Lung (tissue), 12 donors: Measurements from ENCODE around the gene NDUFA3. TPM values are rescaled to one million over a fixed set of nuclear protein-coding genes. Genes with fewer than 3 reads are reported as not detected.

Experiments
- ATAC-seq: fragments of 200-7000 bp; cut with Tn5 transposase; one replicate; pipeline ENCODE4 v1.9.1; 2020; ENCODE audit warnings: moderate number of reproducible peaks; ENCODE audit not compliant: insufficient read depth, low FRiP score
- DNase-seq, 3 donors: peaks; one replicate each; pipeline ENCODE4 v3.0.0-alpha.2; 2013 to 2017
- H3K27ac ChIP-seq, 2 donors: one replicate each; pipeline ENCODE4 v1.5.1; 2013; ENCODE audit warnings: mild to moderate bottlenecking in 2 of 2, moderate library complexity in 2 of 2, control low read depth in 1 of 2, inconsistent platforms in 1 of 2, low read depth in 1 of 2, low read length in 1 of 2
- H3K27me3 ChIP-seq, 3 donors: one replicate each; pipeline ENCODE4 v1.5.1; 2013; ENCODE audit warnings: low read length in 2 of 3; ENCODE audit not compliant: control insufficient read depth in 3 of 3, insufficient read depth in 3 of 3
- H3K36me3 ChIP-seq, 4 donors: one replicate each; pipeline ENCODE4 v1.5.1; 2013; ENCODE audit warnings: low read length in 4 of 4, mild to moderate bottlenecking in 1 of 4, moderate library complexity in 1 of 4; ENCODE audit not compliant: control insufficient read depth in 4 of 4, insufficient read depth in 4 of 4
- H3K4me1 ChIP-seq, 5 donors: one replicate each; pipeline ENCODE4 v1.5.1; 2013; ENCODE audit warnings: low read length in 5 of 5, mild to moderate bottlenecking in 2 of 5, moderate library complexity in 1 of 5; ENCODE audit not compliant: control insufficient read depth in 5 of 5, insufficient read depth in 5 of 5
- H3K4me3 ChIP-seq: one replicate; pipeline ENCODE4 v1.5.1; 2013; ENCODE audit warnings: mild to moderate bottlenecking, control low read depth, moderate library complexity
- H3K9ac ChIP-seq, 2 donors: one replicate each; pipeline ENCODE4 v1.5.1; 2013; ENCODE audit warnings: low read length in 2 of 2, control low read depth in 1 of 2; ENCODE audit not compliant: insufficient read depth in 1 of 2
- H3K9me3 ChIP-seq, 4 donors: one replicate each; pipeline ENCODE4 v1.5.1; 2013; ENCODE audit warnings: low read length in 3 of 4, mild to moderate bottlenecking in 1 of 4, moderate library complexity in 1 of 4; ENCODE audit not compliant: control insufficient read depth in 4 of 4, insufficient read depth in 3 of 4
- CTCF ChIP-seq: IDR thresholded peaks from 2 replicates; pipeline ENCODE4 v1.5.1; 2012; ENCODE audit warnings: mild to moderate bottlenecking; ENCODE audit errors: control extremely low read depth, extremely low read depth
- WGBS, 2 donors: extraction: QIAGEN DNeasy Blood & Tissue Kit; methylation state at CpG; one replicate each; pipeline ENCODE4 v1.1.7; 2013; 5-methylcytosine and 5-hydroxymethylcytosine counted together
- polyA plus RNA-seq, 2 donors: library from polyadenylated mRNA; stranded (reverse); fragments of 200-250 nt; gene quantifications; one replicate each; pipeline ENCODE4 v1.2.1, GENCODE V29; 2013
- total RNA-seq, 2 donors: library from RNA; depleted of rRNA in 1 of 2; stranded (reverse); fragments of >200 nt in 1 of 2; gene quantifications; one replicate each; pipeline ENCODE4 v1.2.1, GENCODE V29; 2014 to 2021
- donor health status: control.
- donor health status: control.
- donor health status: Bipolar disorder and iron deficiency.
- donor health status: healthy.
- donor health status: DM: yes; HTN: yes; CAD: no.

NDUFA3 gene
- total and polyA plus RNA-seq, 4 donors: 12.8 to 548 (median 116) TPM

GRCh38 chr19:54121259-54121658 lies 18.6 kb downstream of the NDUFA3 start:
- DNase-seq (no peak), ATAC-seq (no peak)
- Histone ChIP-seq H3K27ac (no peak overlapping the region), H3K4me1 (peaks cover 0 to 5% (median 0%) of the 10 kb centered on the region in 5 donors), H3K27me3 (no peaks in the 10 kb centered on the region), H3K4me3 (no peak overlapping the region), H3K9me3 (no peaks in the 10 kb centered on the region), H3K9ac (no peak overlapping the region), H3K36me3 (peaks cover 10 to 53% (median 32%) of the 10 kb centered on the region in 4 donors)
- 95 to 96% methylated on average over 10 of the region's 10 CpGs for WGBS, 2 donors
- TF ChIP-seq CTCF: no peak

- no peak overlapping the region for H3K27ac ChIP-seq
- peaks cover 12 to 74% (median 34%) of the 10 kb centered on the region in 4 donors for H3K36me3 ChIP-seq
- no peaks in the 10 kb centered on the region for H3K4me1 ChIP-seq
- TF ChIP-seq CTCF: no peak
- H3K4me3 ChIP-seq: no peak overlapping the region
- no peak for ATAC-seq
- H3K27me3 ChIP-seq: no peaks in the 10 kb centered on the region
- 97 to 98% methylated on average over 17 of the region's 17 CpGs for WGBS, 2 donors
- no peaks in the 10 kb centered on the region for H3K9me3 ChIP-seq
- DNase-seq: no peak
- no peak overlapping the region for H3K9ac ChIP-seq
Observed at GRCh38 chr19:54123682-54124081, 21.0 kb downstream of the NDUFA3 start.

GRCh38 chr19:54124393-54124792 lies 21.7 kb downstream of the NDUFA3 start:
- Histone ChIP-seq H3K4me3 (no peak overlapping the region), H3K9ac (no peak overlapping the region), H3K4me1 (no peaks in the 10 kb centered on the region), H3K27ac (no peak overlapping the region), H3K36me3 (peaks cover 19 to 82% (median 36%) of the 10 kb centered on the region in 4 donors), H3K27me3 (no peaks in the 10 kb centered on the region), H3K9me3 (no peaks in the 10 kb centered on the region)
- ATAC-seq (no peak), DNase-seq (no peak)
- WGBS, 2 donors: 93 to 96% methylated on average over 19 of the region's 19 CpGs
- TF ChIP-seq CTCF: no peak

GRCh38 chr19:54125713-54126112 lies 23.1 kb downstream of the NDUFA3 start:
- Histone ChIP-seq H3K9ac (no peak overlapping the region), H3K4me3 (no peak overlapping the region), H3K4me1 (no peaks in the 10 kb centered on the region), H3K27ac (no peak overlapping the region), H3K36me3 (peaks cover 23 to 85% (median 28%) of the 10 kb centered on the region in 4 donors), H3K9me3 (no peaks in the 10 kb centered on the region), H3K27me3 (no peaks in the 10 kb centered on the region)
- TF ChIP-seq CTCF: no peak
- DNase-seq (no peak), ATAC-seq (no peak)
- 89 to 94% methylated on average over 9 of the region's 9 CpGs for WGBS, 2 donors
